GM21825 (cell line): ENCODE results near the gene KISS1.
"Not testable (repeated sequence)": the region's sequence is repeated elsewhere in the genome, so short reads cannot be mapped to it uniquely, and the experiment has no call there.

ENCODE experiments used
- ATAC-seq: cut with Tn5 transposase; IDR thresholded peaks from one replicate; pipeline ENCODE4 v1.9.1; 2021; ENCODE audit warnings: mild to moderate bottlenecking, moderate library complexity; ENCODE audit not compliant: unreplicated experiment

Gene KISS1, protein sequence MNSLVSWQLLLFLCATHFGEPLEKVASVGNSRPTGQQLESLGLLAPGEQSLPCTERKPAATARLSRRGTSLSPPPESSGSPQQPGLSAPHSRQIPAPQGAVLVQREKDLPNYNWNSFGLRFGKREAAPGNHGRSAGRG

GRCh38 chr1:204196068-204196795 lies at the start of gene KISS1:
KISS1 (minus strand) TSS chr1:204196491; CDS start chr1:204192876, 3,615 bp downstream.
- ATAC-seq, result no peak

GRCh38 chr1:204242920-204243319 lies 46.6 kb upstream of the KISS1 start:
- no peak for ATAC-seq

DNA sequence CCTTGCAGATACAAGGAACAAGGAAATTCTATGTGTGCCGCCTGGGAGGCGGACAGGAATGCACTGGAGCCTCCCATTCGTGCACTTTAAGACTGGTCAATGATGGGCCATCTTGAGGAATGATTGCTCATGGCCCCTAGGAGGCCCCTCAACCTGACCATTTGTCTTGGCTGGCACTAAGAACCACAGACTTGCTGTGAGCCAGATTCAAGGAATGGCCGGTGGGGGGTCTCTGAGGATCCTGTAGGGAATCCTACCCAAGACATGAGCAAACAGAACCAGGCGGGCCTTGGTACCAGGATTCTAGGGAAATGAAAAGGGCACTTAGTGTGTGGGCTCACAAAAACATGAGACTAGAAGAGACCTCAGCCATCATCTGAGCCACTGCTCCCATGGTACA lies 45.6 kb upstream of the KISS1 start:
- no peak for ATAC-seq

DNA sequence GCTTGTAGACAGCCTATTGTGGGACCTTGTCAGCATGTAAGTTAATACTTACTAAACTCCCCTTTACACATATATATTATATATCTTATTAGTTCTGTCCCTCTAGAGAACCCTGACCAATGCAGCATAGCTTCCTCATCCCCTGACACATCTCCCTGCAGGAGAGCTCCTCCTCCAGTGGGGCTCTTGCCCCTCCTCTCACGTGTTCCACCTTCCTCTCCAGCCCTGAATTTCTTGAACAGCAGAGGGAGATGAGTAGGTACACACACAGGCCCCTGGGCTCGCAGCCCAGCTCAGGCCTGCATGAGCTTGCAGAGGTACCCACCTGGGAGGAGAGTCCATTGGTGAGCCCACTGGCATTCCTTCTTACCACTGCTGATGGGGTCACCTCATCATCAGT lies 44.8 kb upstream of the KISS1 start:
- ATAC-seq, result no peak

DNA sequence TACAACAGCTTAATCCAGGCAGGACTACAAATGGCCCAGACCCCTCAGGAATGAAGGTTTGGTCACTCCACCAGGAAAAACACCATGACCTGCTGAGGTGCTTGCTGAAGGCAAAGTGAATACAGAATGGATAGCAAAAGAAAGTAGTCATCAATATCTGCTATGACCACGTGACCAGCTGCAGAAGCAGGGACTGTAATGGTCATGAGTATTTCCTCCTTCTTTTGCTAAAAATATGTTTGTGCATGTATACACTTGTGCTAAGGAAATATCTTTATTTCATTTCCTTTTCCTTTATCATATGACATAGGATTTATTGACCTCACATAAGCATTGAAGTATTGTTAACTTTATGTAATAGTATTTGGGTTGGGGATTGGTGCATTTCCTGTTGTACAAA lies 43.9 kb upstream of the KISS1 start:
- ATAC-seq, result no peak

DNA sequence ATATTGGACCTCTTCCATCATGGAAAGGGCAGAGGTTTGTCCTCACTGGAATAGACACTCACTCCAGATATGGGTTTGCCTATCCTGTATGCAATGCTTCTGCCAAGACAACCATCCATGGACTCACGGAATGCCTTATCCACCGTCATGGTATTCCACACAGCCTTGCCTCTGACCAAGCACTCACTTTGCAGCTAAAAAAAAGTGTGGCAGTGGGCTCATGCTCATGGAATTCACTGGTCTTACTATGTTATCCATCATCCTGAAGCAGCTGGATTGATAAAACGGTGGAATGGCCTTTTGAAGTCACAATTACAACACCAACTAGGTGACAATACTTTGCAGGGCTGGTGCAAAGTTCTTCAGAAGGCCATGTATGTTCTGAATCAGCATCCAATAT lies 43.1 kb upstream of the KISS1 start:
- not testable (repeated sequence) for ATAC-seq

GRCh38 chr1:204238520-204238919 lies 42.2 kb upstream of the KISS1 start:
- not testable (repeated sequence) for ATAC-seq

DNA sequence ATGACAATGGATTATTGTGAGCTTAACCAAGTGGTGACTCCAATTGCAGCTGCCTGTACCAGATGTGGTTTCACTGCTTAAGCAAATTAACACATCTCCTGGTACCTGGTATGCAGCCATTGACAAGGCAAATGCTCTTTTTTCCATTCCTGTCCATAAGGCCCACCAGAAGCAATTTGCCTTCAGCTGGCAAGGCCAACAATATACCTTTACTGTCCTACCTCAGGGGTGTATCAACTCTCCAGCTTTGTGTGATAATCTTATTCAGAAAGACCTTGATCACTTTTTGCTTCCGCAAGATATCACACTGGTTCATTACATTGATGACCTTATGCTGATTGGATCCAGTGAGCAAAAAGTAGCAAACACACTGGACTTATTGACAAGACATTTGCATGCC lies 41.2 kb upstream of the KISS1 start:
- not testable (repeated sequence) for ATAC-seq

- no peak for ATAC-seq
Measured at GRCh38 chr1:204232526-204232925, 36.2 kb upstream of the KISS1 start.

DNA sequence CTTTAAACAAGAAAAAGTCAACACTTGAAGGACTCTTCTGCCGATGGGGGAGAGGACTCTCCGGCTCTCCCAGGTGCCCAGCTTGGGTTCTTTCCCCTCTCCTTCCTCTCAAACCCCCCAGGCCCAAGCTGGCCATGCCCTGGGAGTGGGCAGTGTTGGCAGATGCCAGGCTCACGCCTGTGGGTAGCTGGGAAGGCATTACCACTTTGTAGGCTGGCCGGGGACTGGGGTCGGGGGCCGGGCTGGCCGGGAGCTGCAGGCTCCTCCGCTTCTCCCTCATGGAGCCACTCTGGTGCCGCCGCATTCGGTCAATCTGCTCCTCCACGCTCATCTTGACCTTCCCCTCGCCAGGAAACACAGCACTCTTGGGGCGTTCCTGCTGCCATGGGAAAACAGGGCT lies 33.9 kb upstream of the KISS1 start:
- no peak for ATAC-seq

GRCh38 chr1:204228896-204229295 lies 32.6 kb upstream of the KISS1 start:
- no peak for ATAC-seq

DNA sequence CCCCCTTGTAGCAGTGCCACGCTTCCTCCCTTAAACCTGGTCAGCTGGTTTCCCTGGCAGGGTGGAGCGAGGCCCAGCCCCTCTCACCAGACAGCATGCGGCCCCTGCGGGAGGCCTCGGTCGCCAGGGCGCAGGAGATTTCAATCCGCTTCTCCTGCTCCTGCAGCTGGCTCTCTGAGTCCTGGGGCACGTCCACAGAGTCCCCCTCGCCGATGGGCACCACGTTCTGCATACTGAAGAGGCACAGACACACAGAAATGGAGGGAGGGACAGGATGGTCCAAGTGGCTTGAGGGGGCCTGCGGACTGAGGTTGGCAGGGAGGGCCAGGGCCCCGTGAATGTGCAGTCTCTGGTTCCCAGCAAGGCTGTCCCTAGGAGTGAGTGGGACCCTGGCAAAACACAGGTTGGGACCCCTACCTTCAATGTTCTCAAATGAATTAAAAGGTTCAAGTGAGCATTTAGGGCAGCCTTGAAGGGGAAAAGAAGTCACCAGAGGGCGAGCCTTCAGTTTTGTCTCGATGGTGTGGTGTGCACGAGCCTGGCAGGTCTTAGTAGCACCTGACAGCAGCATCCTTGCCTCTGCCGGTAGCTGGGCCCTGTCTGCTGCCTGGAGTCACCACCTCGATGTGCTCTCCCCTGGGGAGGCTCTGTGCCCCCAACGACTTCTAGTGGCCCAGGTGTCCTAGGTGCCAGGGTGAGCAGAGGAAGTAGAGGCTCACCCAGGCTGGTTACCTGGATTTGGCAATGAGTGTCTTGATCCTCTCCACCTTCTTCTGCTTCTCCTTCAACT lies 31.9 kb upstream of the KISS1 start:
- no peak for ATAC-seq

DNA sequence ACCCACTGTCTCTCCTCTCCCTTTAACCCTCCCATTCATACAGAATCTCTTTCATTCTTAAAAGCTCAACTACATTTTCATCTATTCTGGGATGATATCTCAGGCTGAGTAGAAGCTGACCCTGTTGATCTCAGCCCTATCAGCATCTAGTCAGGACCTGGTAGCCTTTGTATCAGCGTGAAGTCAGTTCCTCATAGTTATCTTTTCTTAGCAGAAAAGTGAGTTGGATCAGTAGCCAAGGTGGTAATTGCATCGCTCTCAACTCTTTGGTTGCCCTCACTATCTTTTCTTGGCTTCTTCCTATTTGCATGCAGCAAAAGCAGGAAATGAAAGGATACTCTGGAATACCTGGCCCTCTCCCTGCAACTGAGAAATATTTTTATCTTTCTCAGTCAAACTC lies 31.1 kb upstream of the KISS1 start:
- ATAC-seq, result no peak

GRCh38 chr1:204225841-204226735 lies 29.8 kb upstream of the KISS1 start:
- ATAC-seq, result no peak

DNA sequence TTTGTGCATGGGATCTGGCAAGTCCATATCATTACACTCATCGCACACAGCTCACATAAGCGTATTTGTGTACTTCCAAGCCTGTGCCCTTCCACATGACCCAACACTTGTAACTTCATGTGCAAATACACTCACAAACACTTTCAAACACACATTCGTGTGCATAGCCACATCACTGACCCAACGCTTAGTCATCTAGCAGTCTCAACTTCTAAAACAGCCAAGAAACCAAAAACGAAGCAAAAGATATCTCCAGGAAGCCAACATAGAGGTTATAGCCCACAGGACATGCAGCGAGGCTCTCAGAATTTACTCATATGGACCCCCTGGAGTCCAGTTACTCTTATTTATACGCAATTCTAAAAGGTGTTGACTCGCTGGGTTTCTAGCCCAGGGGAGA lies 28.4 kb upstream of the KISS1 start:
- no peak for ATAC-seq

DNA sequence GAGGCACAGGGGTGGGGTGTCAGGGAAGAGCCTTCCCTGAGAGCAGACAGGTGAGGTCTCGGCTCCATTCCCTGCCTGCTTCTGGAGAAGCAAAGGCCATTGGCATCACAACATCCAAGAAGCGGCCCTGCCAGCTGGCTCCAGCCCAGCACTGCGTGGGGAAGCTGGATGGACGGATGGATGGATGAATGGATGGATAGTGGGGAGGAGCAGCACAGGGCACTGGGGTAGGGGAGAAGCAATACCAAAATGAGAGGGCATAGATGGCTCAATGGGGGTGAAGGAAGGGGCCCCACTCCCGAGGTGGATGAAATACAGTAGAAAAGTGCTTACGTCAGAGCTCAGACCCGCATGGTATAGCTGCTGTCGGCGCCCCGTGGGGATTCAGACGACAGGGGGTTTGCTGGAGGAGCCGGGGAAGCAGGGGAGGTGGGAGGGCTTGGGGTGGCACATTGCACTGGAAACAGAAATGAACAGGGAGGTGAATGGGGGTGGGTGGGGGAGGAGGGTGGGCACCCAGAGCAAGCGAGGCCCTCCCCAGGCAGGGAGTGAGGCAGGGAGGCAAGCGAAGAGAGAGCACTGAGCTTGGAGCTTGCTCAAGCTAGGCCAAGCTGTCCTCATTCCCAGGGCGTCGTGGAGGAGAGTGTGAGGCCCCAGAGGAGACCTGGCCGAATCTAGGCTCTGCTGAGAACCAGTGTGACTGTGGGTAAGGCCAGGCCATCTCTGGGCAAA lies 27.0 kb upstream of the KISS1 start:
- ATAC-seq, result no peak

- no peak for ATAC-seq
Measured at GRCh38 chr1:204222764-204223055, 26.4 kb upstream of the KISS1 start.

DNA sequence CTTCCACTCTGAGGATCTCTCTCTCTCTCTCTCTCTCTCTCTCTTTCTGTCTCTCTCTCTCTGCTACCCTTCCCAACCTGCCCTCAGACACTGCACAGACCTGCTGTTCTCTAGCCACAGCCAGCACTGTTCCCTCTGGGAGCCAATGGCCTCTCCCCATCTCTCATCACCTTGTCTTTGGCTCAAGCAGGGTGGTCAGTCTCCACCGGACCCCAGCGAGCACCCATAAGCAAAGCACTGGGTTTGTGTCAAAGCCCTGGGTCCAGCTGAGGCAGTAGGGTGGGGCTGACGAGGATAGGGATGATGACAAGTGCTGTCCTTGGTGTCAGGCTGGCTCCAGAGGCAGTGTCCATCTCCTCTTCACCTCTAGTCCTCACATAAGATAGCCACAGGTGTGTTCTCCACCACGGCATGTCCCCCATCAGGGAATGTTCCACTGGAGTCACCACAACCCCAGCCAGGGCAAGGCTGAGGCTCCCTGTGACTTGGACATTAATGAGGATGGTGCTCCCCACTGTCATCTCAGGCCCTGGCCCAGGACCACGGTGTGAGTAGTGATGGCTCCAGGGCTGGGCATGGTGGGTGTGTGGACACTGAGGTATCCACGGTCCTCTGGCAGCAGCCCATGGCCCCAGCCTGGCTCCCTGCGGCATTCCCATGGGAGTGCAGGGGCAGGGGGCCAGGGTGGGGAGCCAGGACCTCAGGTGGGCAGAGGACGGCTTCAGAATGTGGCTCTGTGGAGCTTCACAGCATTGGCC lies 25.9 kb upstream of the KISS1 start:
- ATAC-seq, result no peak

GRCh38 chr1:204221271-204221670 lies 25.0 kb upstream of the KISS1 start:
- ATAC-seq, result no peak
